ENCODE results near the gene GOLT1B. TPM values are rescaled to one million over a fixed set of nuclear protein-coding genes. Genes with fewer than 3 reads are reported as not detected.

The GOLT1B gene
- total RNA-seq, 1 donor from 2014 or later, result 14.8 TPM

GRCh38 chr12:21516281-21516680 lies 14.7 kb downstream of the GOLT1B start:
- intact Hi-C loops (cut with micrococcal nuclease), result no loop called here
- ATAC-seq (no peak), DNase-seq (no peak)

- no peak for DNase-seq
- intact Hi-C loops (cut with micrococcal nuclease), result no loop called here
- ATAC-seq, result no peak
Measured at GRCh38 chr12:21518451-21518850, 16.9 kb downstream of the GOLT1B start.

GRCh38 chr12:21521541-21521940 lies 20.0 kb downstream of the GOLT1B start:
- ATAC-seq, result no peak
- DNase-seq, result no peak
- intact Hi-C loops (cut with micrococcal nuclease), result no loop called here

GRCh38 chr12:21523148-21523547 lies 21.6 kb downstream of the GOLT1B start:
- no peak for ATAC-seq
- intact Hi-C loops (cut with micrococcal nuclease), result no loop called here
- no peak for DNase-seq

- ATAC-seq (no peak), DNase-seq (no peak)
- intact Hi-C loops (cut with micrococcal nuclease), result no loop called here
Measured at GRCh38 chr12:21526053-21526452, 24.5 kb downstream of the GOLT1B start, which contains the start of gene SPX. TSS of gene SPX (plus strand) at chr12:21526296. CDS start at chr12:21526473, 177 bp downstream.

GRCh38 chr12:21526721-21527345 lies 25.2 kb downstream of the GOLT1B start:
- no peak for DNase-seq
- intact Hi-C loops (cut with micrococcal nuclease), result no loop called here
- peak; percentile 2 for ATAC-seq

- ATAC-seq, result peak; percentile 96
- peak; percentile 82 for DNase-seq
- intact Hi-C loops (cut with micrococcal nuclease), result no loop called here
Measured at GRCh38 chr12:21527451-21528180, 26.0 kb downstream of the GOLT1B start.

- DNase-seq (no peak), ATAC-seq (peak; percentile 68)
Measured at GRCh38 chr12:21528953-21529352, 27.4 kb downstream of the GOLT1B start.

GRCh38 chr12:21529456-21529855 lies 27.9 kb downstream of the GOLT1B start:
- intact Hi-C loops (cut with micrococcal nuclease), result no loop called here
- no peak for ATAC-seq
- DNase-seq, result no peak

More at GRCh38 chr12:21528953-21529352, 27.4 kb downstream of the GOLT1B start:
- intact Hi-C loops (cut with micrococcal nuclease), result no loop called here

GRCh38 chr12:21538061-21538653 lies 36.6 kb downstream of the GOLT1B start:
- intact Hi-C loops (cut with micrococcal nuclease), result no loop called here
- DNase-seq, result no peak
- ATAC-seq, result no peak

GRCh38 chr12:21539797-21540196 lies 38.2 kb downstream of the GOLT1B start:
- DNase-seq (no peak), ATAC-seq (no peak)
- intact Hi-C loops (cut with micrococcal nuclease), result no loop called here

- no peak for DNase-seq
- intact Hi-C loops (cut with micrococcal nuclease), result no loop called here
- peak; percentile 68 for ATAC-seq
Measured at GRCh38 chr12:21541773-21542172, 40.2 kb downstream of the GOLT1B start.

- ATAC-seq, result peak; percentile 87
- intact Hi-C loops (cut with micrococcal nuclease), result no loop called here
- no peak for DNase-seq
Measured at GRCh38 chr12:21542403-21542802, 40.8 kb downstream of the GOLT1B start.

- no peak for ATAC-seq
- no peak for DNase-seq
- intact Hi-C loops (cut with micrococcal nuclease), result no loop called here
Measured at GRCh38 chr12:21543151-21543550, 41.6 kb downstream of the GOLT1B start.

GRCh38 chr12:21545557-21545956 lies 44.0 kb downstream of the GOLT1B start:
- no peak for ATAC-seq
- intact Hi-C loops (cut with micrococcal nuclease), result no loop called here

GRCh38 chr12:21546716-21547115 lies 45.1 kb downstream of the GOLT1B start:
- intact Hi-C loops (cut with micrococcal nuclease), result no loop called here
- DNase-seq, result no peak
- ATAC-seq, result no peak

More at GRCh38 chr12:21545557-21545956, 44.0 kb downstream of the GOLT1B start:
- no peak for DNase-seq

- intact Hi-C loops (cut with micrococcal nuclease), result no loop called here
- ATAC-seq (no peak), DNase-seq (no peak)
Measured at GRCh38 chr12:21547437-21547836, 45.8 kb downstream of the GOLT1B start.

- no peak for DNase-seq
- intact Hi-C loops (cut with micrococcal nuclease), result no loop called here
- peak; percentile 93 for ATAC-seq
Measured at GRCh38 chr12:21551841-21552465, 50.4 kb downstream of the GOLT1B start.

- ATAC-seq, result no peak
- intact Hi-C loops (cut with micrococcal nuclease), result no loop called here
- no peak for DNase-seq
Measured at GRCh38 chr12:21552635-21553328, 51.2 kb downstream of the GOLT1B start.
